Skeletal muscle satellite cell (primary cell): ENCODE measurements around the gene IQCN. TPM values are rescaled to one million over a fixed set of nuclear protein-coding genes. Genes with fewer than 3 reads are reported as not detected.

Experiments
- H3K27me3 ChIP-seq: 2 replicates; pipeline ENCODE4 v1.7.0; 2013; ENCODE audit warnings: low read length; ENCODE audit not compliant: control insufficient read depth, insufficient read depth
- H3K36me3 ChIP-seq: 2 replicates; pipeline ENCODE4 v1.7.0; 2013; ENCODE audit warnings: mild to moderate bottlenecking, control low read depth, low read length; ENCODE audit not compliant: insufficient read depth
- H3K4me1 ChIP-seq: 2 replicates; pipeline ENCODE4 v1.7.0; 2013; ENCODE audit warnings: low read length; ENCODE audit not compliant: control insufficient read depth, insufficient read depth
- H3K4me2 ChIP-seq: 2 replicates; pipeline ENCODE4 v1.7.0; 2013; ENCODE audit warnings: mild to moderate bottlenecking, low read length
- H3K4me3 ChIP-seq: 2 replicates; pipeline ENCODE4 v1.7.0; 2013; ENCODE audit warnings: low read length
- H3K9ac ChIP-seq: 2 replicates; pipeline ENCODE4 v1.7.0; 2013; ENCODE audit warnings: mild to moderate bottlenecking, low read depth, low read length, moderate library complexity
- H3K9me3 ChIP-seq: replicated peaks from 2 replicates; pipeline ENCODE4 v1.7.0; 2013; ENCODE audit warnings: mild to moderate bottlenecking, control low read depth, low read length
- total RNA-seq: library from RNA; depleted of rRNA; stranded (reverse); fragments of >200 nt; gene quantifications from 2 replicates; pipeline ENCODE4 v1.2.3, GENCODE V29; 2012; rRNA removed

The IQCN gene
- 0.22 and 0.25 TPM in 2 replicates for total RNA-seq

DNA sequence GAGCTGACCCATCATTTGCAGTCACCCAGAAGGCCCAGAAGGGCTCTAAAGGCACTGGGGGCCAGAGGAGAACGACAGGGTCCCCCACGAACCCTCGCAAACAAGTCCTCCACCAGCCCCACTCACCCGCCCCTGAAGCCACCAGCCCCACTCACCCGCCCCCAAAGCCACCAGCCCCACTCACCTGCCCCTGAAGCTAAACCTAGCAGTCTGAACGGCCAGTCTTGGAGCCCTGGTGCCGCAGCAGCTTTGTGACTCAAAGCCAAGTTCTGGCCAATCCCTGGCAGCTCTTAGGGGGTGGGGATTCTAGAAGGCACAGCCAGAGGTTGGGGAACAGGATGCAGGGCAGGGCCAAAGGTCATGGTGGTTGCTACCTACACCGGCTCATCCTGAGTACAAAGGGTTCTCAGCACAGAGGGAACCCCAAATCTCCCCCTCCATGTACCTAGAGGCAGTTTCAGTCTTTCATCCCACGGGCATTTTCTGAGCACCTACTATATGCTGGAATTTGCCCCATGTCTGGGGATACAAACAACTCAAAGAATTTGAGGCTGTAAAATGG lies at the start of gene IQCN:
TSS of gene IQCN (minus strand) at position 234 of the 562 bp plus-strand sequence. CDS start 4,974 bp downstream, outside the sequence.
- Histone ChIP-seq H3K9ac (peak within 1 kb of the TSS; percentile 47), H3K9me3 (no peaks in the 10 kb centered on the region), H3K4me3 (peak within 1 kb of the TSS; percentile 19), H3K4me2 (peak within 1 kb of the TSS; percentile 64), H3K27me3 (no peaks in the 10 kb centered on the region), H3K4me1 (peaks cover 33% of the 10 kb centered on the region), H3K36me3 (peaks cover 14% of the 10 kb centered on the region)

DNA sequence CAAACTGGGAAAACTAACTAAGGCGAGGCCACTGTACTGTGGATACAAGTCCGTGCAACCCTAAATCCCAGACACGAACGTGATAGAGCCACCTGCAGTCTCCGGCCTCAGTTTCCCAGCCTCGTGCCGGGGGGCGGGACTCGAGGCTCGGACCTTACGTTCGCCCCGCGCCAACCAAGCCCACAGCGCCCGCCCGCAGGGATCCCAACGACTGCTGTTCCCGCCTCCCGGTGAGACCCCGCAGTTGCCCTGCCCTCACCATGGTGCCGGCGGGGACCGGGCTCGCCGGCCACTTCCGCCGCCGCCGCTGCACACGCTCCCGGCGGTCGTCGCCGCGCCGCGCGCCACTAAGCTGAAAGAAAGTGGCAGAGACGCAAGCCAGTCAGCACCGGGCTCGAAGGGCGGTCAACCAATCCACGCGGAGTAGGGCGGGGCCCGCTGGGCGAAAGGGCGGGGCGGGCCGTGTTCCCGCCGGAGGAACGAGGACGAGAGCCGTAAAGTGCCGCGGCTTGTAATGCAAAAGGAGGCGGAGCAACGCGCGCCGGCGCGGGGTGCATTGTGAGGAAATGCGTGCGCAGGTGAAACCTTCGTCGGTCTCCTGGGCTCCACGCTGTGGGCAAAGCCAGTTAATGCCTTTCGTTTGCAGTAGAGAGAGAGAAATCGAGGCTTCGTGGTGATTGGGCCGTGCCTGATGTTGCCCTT lies 48.7 kb upstream of the IQCN start, which contains the start of gene LSM4:
TSS of gene LSM4 (minus strand) at position 318 of the 702 bp plus-strand sequence. CDS start at position 262, 56 bp downstream.
- peak within 1 kb of the TSS; percentile 92 for H3K9ac ChIP-seq
- peaks cover 20% of the 10 kb centered on the region for H3K4me1 ChIP-seq
- H3K27me3 ChIP-seq, result no peaks in the 10 kb centered on the region
- H3K4me2 ChIP-seq, result peak within 1 kb of the TSS; percentile 89
- peaks cover 4% of the 10 kb centered on the region for H3K36me3 ChIP-seq
- H3K4me3 ChIP-seq, result peak within 1 kb of the TSS; percentile 79
- H3K9me3 ChIP-seq, result no peaks in the 10 kb centered on the region

- H3K4me3 ChIP-seq, result peak overlapping the region; percentile 79
- H3K9ac ChIP-seq, result peak overlapping the region; percentile 92
- H3K27me3 ChIP-seq, result no peaks in the 10 kb centered on the region
- H3K9me3 ChIP-seq, result no peaks in the 10 kb centered on the region
- H3K36me3 ChIP-seq, result peaks cover 4% of the 10 kb centered on the region
- peaks cover 20% of the 10 kb centered on the region for H3K4me1 ChIP-seq
- peak overlapping the region; percentile 89 for H3K4me2 ChIP-seq
These were observed 48.1 kb upstream of the IQCN start for GRCh38 chr19:18322318-18322758.

- Histone ChIP-seq H3K4me1 (peaks cover 20% of the 10 kb centered on the region), H3K9ac (peak overlapping the region; percentile 92), H3K27me3 (no peaks in the 10 kb centered on the region), H3K36me3 (peaks cover 4% of the 10 kb centered on the region), H3K9me3 (no peaks in the 10 kb centered on the region), H3K4me3 (peak overlapping the region; percentile 79), H3K4me2 (peak overlapping the region; percentile 89)
These were observed 47.5 kb upstream of the IQCN start for GRCh38 chr19:18321734-18322102.

DNA sequence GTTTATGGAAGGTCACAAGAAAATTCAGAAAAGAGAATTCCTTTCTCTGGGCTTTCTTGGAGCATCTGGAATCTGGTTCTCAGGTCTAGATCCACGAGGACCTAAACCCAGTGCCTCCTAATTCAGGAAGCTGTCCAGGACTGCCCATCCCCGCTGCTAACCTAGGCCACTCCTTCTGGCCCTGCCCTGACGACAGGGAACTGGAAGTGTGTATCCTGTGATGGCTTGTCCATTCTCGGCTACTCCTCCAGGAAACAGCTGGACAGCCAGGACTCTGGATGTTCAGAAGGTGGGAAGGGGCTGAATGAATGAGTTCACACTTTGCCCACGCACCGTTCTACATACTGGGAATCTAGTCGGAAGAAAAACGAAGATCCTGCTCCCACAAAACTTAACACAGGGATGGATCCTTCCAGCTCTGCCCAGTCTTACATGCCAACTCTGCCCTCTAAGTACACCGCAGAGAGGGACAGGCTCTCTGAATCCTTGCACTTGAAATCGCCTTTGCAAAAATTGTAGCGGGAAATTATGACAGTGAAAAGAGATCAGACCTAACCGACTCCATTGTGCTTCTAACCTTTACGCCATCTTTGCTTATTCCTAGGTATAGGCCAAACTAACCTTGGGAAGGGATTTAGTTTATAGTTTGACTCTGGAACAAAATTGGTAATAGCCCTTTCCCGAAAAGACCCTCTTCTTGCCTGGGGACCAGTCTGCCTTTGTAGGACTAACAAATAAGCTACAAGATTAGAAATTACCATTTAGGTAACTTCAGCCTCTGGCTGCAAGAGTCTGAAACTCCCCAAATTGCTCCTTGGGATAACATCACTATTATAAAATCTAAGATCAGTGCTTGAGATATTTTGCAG lies 46.8 kb upstream of the IQCN start:
- H3K4me3 ChIP-seq, result peak overlapping the region; percentile 79
- H3K9ac ChIP-seq, result peak overlapping the region; percentile 92
- H3K9me3 ChIP-seq, result no peaks in the 10 kb centered on the region
- H3K27me3 ChIP-seq, result no peaks in the 10 kb centered on the region
- peak overlapping the region; percentile 89 for H3K4me2 ChIP-seq
- H3K36me3 ChIP-seq, result peaks cover 4% of the 10 kb centered on the region
- H3K4me1 ChIP-seq, result peaks cover 20% of the 10 kb centered on the region

GRCh38 chr19:18319591-18320135 lies 45.4 kb upstream of the IQCN start:
- Histone ChIP-seq H3K9ac (no peak overlapping the region), H3K4me2 (no peak overlapping the region), H3K4me1 (peaks cover 20% of the 10 kb centered on the region)

GRCh38 chr19:18317961-18318800 lies 43.9 kb upstream of the IQCN start:
- H3K9ac ChIP-seq, result peak overlapping the region; percentile 22
- no peaks in the 10 kb centered on the region for H3K27me3 ChIP-seq
- H3K36me3 ChIP-seq, result peaks cover 13% of the 10 kb centered on the region
- H3K9me3 ChIP-seq, result no peaks in the 10 kb centered on the region
- H3K4me2 ChIP-seq, result no peak overlapping the region
- peaks cover 21% of the 10 kb centered on the region for H3K4me1 ChIP-seq
- no peak overlapping the region for H3K4me3 ChIP-seq

More at GRCh38 chr19:18319591-18320135, 45.4 kb upstream of the IQCN start:
- H3K36me3 ChIP-seq, result peaks cover 13% of the 10 kb centered on the region
- H3K9me3 ChIP-seq, result no peaks in the 10 kb centered on the region
- no peaks in the 10 kb centered on the region for H3K27me3 ChIP-seq
- H3K4me3 ChIP-seq, result no peak overlapping the region

DNA sequence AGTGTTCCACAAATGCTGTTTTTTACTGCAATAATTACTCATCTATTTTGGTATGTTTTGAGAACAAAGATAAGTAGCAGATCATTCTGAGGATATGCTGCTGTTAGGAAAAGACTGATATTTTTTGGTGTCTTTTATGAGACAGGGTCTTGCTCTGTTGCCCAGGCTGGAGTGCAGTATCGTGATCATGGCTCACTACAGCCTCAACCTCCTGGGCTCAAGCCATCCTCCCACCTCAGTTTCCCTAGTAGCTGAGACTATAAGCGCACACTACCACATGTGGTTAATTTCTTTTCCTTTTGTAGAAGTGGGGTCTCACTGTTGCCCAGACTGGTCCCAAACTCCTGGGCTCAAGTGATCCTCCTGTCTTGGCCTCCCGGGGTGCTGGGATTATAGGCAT lies 39.1 kb upstream of the IQCN start:
- Histone ChIP-seq H3K9ac (no peak overlapping the region), H3K9me3 (no peaks in the 10 kb centered on the region), H3K27me3 (no peaks in the 10 kb centered on the region), H3K4me3 (no peak overlapping the region), H3K36me3 (peaks cover 42% of the 10 kb centered on the region), H3K4me1 (peaks cover 13% of the 10 kb centered on the region), H3K4me2 (no peak overlapping the region)

GRCh38 chr19:18312092-18312534 lies 37.9 kb upstream of the IQCN start:
- Histone ChIP-seq H3K27me3 (no peaks in the 10 kb centered on the region), H3K9ac (no peak overlapping the region), H3K36me3 (peaks cover 45% of the 10 kb centered on the region), H3K9me3 (no peaks in the 10 kb centered on the region), H3K4me3 (no peak overlapping the region), H3K4me2 (no peak overlapping the region), H3K4me1 (peaks cover 13% of the 10 kb centered on the region)

DNA sequence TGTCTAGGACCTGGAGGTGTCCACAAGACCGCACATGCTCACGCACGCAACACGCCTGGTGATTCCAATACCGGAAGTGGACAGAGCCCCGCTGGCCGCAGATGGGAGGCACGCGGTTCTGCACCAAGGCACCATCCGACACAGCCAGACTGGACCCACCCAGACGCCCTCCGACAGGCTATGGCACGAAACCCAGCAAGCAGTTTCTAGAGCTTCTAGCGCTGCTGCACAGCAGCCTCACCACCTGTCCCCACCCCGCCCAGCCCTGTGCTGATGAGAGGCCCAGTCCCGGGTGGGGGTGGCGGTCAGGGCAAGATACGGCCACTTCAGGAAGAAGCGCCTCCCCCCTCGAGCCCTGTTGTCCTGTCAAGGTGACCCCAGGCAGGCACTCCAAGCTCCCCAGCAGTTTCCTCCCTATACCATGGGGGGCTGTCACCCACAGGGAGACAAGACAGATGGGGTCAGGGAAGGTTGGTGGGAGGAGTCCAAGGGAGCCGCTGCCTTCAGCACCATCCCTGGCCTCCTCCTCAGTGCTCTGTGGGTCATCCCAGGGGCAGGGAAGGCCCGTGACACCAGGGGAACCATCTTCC lies 37.3 kb upstream of the IQCN start:
- Histone ChIP-seq H3K4me1 (peaks cover 13% of the 10 kb centered on the region), H3K9ac (no peak overlapping the region), H3K36me3 (peaks cover 46% of the 10 kb centered on the region), H3K4me2 (no peak overlapping the region), H3K4me3 (no peak overlapping the region), H3K9me3 (no peaks in the 10 kb centered on the region), H3K27me3 (no peaks in the 10 kb centered on the region)
